Skeletal muscle cell (primary cell): ENCODE data around the gene AIP.

Experiments
- DNase-seq: peaks from one replicate; pipeline ENCODE4 v3.0.0-alpha.2; 2010; ENCODE audit warnings: low read depth
- H3K4me3 ChIP-seq: 2 replicates; pipeline ENCODE4 v1.5.1; 2011; ENCODE audit warnings: low read depth, mild to moderate bottlenecking, control low read depth, low read length, moderate library complexity

The AIP gene

GRCh38 chr11:67522844-67523555, 40.2 kb downstream of the AIP start, which contains the start of gene CABP2:
TSS of gene CABP2 (minus strand) at chr11:67523446. CDS start at chr11:67523326, 120 bp downstream.
- H3K4me3 ChIP-seq, result no peak within 1 kb of the TSS
- no peak for DNase-seq

GRCh38 chr11:67523556-67524479, 41.0 kb downstream of the AIP start:
- H3K4me3 ChIP-seq, result no peak overlapping the region
- DNase-seq, result no peak

- no peak for DNase-seq
- no peak overlapping the region for H3K4me3 ChIP-seq
These were observed 41.6 kb downstream of the AIP start for GRCh38 chr11:67524480-67524808.

- DNase-seq, result no peak
These were observed 42.6 kb downstream of the AIP start for GRCh38 chr11:67525275-67525976.

DNA sequence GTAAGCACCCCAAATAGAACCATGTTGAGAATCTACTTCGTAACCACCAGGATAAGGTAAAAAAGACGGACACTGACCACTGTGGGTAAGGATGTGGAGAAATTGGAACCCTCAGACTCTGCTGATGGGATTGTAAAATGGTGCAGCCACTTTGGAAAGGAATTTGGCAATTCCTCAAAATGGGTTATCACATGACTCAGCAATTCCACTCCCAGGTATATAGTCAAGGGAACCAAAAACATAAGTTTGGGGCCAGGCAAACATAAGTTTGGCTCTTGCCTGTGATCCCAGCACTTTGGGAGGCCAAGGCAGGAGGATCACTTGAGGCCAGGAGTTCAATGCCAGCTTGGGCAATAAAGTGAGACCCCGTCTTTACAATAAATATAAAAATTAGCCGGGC, 45.5 kb downstream of the AIP start:
- DNase-seq, result no peak
- no peak overlapping the region for H3K4me3 ChIP-seq

More at GRCh38 chr11:67525275-67525976, 42.6 kb downstream of the AIP start:
- no peak overlapping the region for H3K4me3 ChIP-seq

- DNase-seq, result no peak
- H3K4me3 ChIP-seq, result no peak overlapping the region
These were observed 47.4 kb downstream of the AIP start for GRCh38 chr11:67530282-67530592.

- H3K4me3 ChIP-seq, result no peak overlapping the region
- no peak for DNase-seq
These were observed 50.1 kb downstream of the AIP start for GRCh38 chr11:67532889-67533288.

DNA sequence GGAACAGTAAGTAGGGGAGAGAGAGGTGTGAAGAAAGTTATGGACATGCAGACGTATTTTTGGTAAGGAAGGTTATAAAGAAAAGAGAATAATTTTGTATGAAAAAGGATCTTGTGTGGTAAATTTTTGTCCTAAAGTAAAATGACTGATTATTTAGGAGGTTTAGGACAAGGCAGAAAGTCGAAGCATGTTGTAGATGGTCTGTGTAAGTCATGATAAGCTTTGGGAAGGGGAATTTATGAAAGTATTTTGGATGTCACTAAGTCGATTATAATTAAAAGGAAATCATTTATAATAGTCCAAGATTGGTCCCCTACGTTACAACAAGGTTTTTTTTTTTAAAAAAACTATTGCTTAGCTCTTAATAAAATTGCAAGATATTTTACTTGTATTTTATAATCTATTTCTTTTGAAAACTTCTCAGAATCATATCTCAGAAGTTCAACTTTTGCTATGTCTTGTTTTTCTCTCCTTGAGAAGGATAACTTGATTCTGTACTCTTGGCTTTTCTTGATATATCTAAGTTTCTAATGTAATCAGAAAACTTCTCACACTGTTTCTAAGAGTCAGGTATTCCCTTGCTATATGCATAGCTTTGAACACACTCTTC, 51.3 kb downstream of the AIP start:
- DNase-seq, result no peak
- no peak overlapping the region for H3K4me3 ChIP-seq

- DNase-seq, result no peak
- no peak overlapping the region for H3K4me3 ChIP-seq
These were observed 52.7 kb downstream of the AIP start for GRCh38 chr11:67535561-67535960.

DNA sequence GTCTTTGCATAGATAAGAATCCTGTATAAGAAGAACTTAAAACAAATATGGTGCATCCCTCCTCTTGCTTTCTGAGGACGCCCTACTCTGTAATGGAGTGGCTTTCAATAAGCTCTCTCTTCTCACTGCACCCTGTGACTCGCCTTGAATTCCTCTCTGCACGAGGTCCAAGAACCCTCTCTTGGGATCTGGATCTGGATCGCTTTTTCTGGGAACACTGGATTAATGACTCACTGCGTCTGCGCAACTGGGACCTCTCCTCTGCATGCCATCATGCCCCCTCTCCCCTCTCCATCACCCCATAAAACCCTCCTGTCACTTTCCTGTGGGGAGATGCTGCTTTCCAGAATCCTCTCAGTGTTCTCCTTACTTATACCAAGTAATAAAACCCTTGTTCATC, 55.5 kb downstream of the AIP start:
- no peak overlapping the region for H3K4me3 ChIP-seq
- no peak for DNase-seq

- no peak overlapping the region for H3K4me3 ChIP-seq
- no peak for DNase-seq
These were observed 56.1 kb downstream of the AIP start for GRCh38 chr11:67538823-67539505.

- no peak for DNase-seq
- H3K4me3 ChIP-seq, result no peak overlapping the region
These were observed 56.7 kb downstream of the AIP start for GRCh38 chr11:67539550-67539949.
